GM23338 (cell line): ENCODE data around the gene CCDC122. TPM values are rescaled to one million over a fixed set of nuclear protein-coding genes. Genes with fewer than 3 reads are reported as not detected.

Experiments
- ATAC-seq: fragments of 200-7000 bp; cut with Tn5 transposase; 3 replicates; pipeline ENCODE4 v1.9.1; 2020
- DNase-seq: peaks from one replicate; pipeline ENCODE4 v3.0.0-alpha.2; 2015; ENCODE audit warnings: low spot score
- H2AFZ ChIP-seq: fragments of 200-600 bp; sonication (generic); 2 replicates; pipeline ENCODE4 v1.8.0; 2016; ENCODE audit warnings: antibody characterized with exemption, mild to moderate bottlenecking, moderate library complexity
- H3F3A ChIP-seq: fragments of 200-600 bp; sonication (generic); replicated peaks from 2 replicates; pipeline ENCODE4 v1.8.0; 2017; ENCODE audit warnings: antibody characterized with exemption, mixed run types, low read depth
- H3K27ac ChIP-seq: fragments of 200-600 bp; sonication (generic); 2 replicates; pipeline ENCODE4 v1.6.1; 2016; ENCODE audit warnings: low read depth
- H3K27me3 ChIP-seq: fragments of 200-600 bp; sonication (generic); 2 replicates; pipeline ENCODE4 v1.8.0; 2016; ENCODE audit warnings: mild to moderate bottlenecking, mixed run types, moderate library complexity; ENCODE audit not compliant: insufficient read depth
- H3K36me3 ChIP-seq: fragments of 200-600 bp; sonication (generic); 2 replicates; pipeline ENCODE4 v1.8.0; 2016; ENCODE audit warnings: mild to moderate bottlenecking; ENCODE audit not compliant: insufficient read depth
- H3K4me1 ChIP-seq: fragments of 200-600 bp; sonication (generic); 2 replicates; pipeline ENCODE4 v1.8.0; 2016; ENCODE audit warnings: mild to moderate bottlenecking, moderate library complexity; ENCODE audit not compliant: insufficient read depth
- H3K4me2 ChIP-seq: fragments of 200-600 bp; sonication (generic); 2 replicates; pipeline ENCODE4 v1.7.1; 2017; ENCODE audit warnings: mixed run types
- H3K4me3 ChIP-seq: fragments of 200-600 bp; sonication (generic); 2 replicates; pipeline ENCODE4 v1.6.1; 2016; ENCODE audit warnings: mixed run types
- H3K79me2 ChIP-seq: fragments of 200-600 bp; sonication (generic); replicated peaks from 2 replicates; pipeline ENCODE4 v1.8.0; 2017; ENCODE audit warnings: mild to moderate bottlenecking; ENCODE audit not compliant: insufficient read depth
- H3K9me2 ChIP-seq: fragments of 200-600 bp; sonication (generic); 2 replicates; pipeline ENCODE4 v1.8.0; 2017; ENCODE audit not compliant: insufficient read depth
- H4K20me1 ChIP-seq: fragments of 200-600 bp; sonication (generic); replicated peaks from 2 replicates; pipeline ENCODE4 v1.8.0; 2017; ENCODE audit warnings: mild to moderate bottlenecking; ENCODE audit not compliant: insufficient read depth
- H3K27ac Mint-ChIP-seq: 2 replicates; pipeline ENCODE4 v1.8.0; 2020; ENCODE audit warnings: inconsistent platforms, mild to moderate bottlenecking, moderate library complexity, mixed read lengths
- H3K27me3 Mint-ChIP-seq: 3 replicates; pipeline ENCODE4 v1.8.0; 2022; ENCODE audit warnings: low read depth, mild to moderate bottlenecking, moderate library complexity, mixed read lengths, inconsistent platforms; ENCODE audit not compliant: insufficient read depth, poor library complexity
- H3K36me3 Mint-ChIP-seq: 3 replicates; pipeline ENCODE4 v1.8.0; 2021; ENCODE audit warnings: low read depth, mild to moderate bottlenecking, inconsistent platforms, moderate library complexity, mixed read lengths
- H3K4me1 Mint-ChIP-seq: 3 replicates; pipeline ENCODE4 v1.8.0; 2020; ENCODE audit warnings: mild to moderate bottlenecking, inconsistent platforms, mixed read lengths
- H3K4me3 Mint-ChIP-seq: 3 replicates; pipeline ENCODE4 v1.8.0; 2021; ENCODE audit warnings: moderate library complexity, mild to moderate bottlenecking, inconsistent platforms, mixed read lengths
- H3K9me3 Mint-ChIP-seq: 3 replicates; pipeline ENCODE4 v1.8.0; 2020; ENCODE audit warnings: moderate library complexity, mild to moderate bottlenecking, inconsistent platforms, mixed read lengths
- CREB1 ChIP-seq: fragments of 250-450 bp; sonication (Bioruptor Pico); IDR thresholded peaks from 2 replicates; pipeline ENCODE4 v1.5.0; 2020; ENCODE audit warnings: low read depth, mild to moderate bottlenecking, moderate library complexity
- EZH2 ChIP-seq: fragments of 200-600 bp; sonication (generic); IDR thresholded peaks from one replicate; pipeline ENCODE4 v1.8.0; 2017; ENCODE audit warnings: antibody characterized with exemption, mild to moderate bottlenecking, low read depth; ENCODE audit not compliant: unreplicated experiment
- EZH2phosphoT487 ChIP-seq: fragments of 200-600 bp; sonication (generic); IDR thresholded peaks from one replicate; pipeline ENCODE4 v1.8.1; 2018; ENCODE audit warnings: antibody characterized with exemption; ENCODE audit not compliant: unreplicated experiment
- JUNB ChIP-seq: IDR thresholded peaks from one replicate; pipeline ENCODE4 v1.6.1; 2016; ENCODE audit warnings: antibody characterized with exemption; ENCODE audit not compliant: unreplicated experiment
- NANOG ChIP-seq: IDR thresholded peaks from 2 replicates; pipeline ENCODE4 v1.6.1; 2016; ENCODE audit warnings: antibody characterized with exemption, borderline replicate concordance
- POLR2AphosphoS5 ChIP-seq: IDR thresholded peaks from 2 replicates; pipeline ENCODE4 v1.6.1; 2016; ENCODE audit warnings: antibody characterized with exemption, low read depth
- REST ChIP-seq: IDR thresholded peaks from one replicate; pipeline ENCODE4 v1.6.1; 2018; ENCODE audit warnings: antibody characterized with exemption; ENCODE audit not compliant: unreplicated experiment
- STAT1 ChIP-seq: IDR thresholded peaks from one replicate; pipeline ENCODE4 v1.6.1; 2016; ENCODE audit warnings: antibody characterized with exemption; ENCODE audit not compliant: unreplicated experiment
- ZNF114 ChIP-seq: fragments of 250-450 bp; sonication (Bioruptor Pico); IDR thresholded peaks from 2 replicates; pipeline ENCODE4 v1.5.0; 2020; ENCODE audit warnings: mild to moderate bottlenecking, moderate library complexity
- ZNF331 ChIP-seq: fragments of 250-450 bp; sonication (Bioruptor Pico); IDR thresholded peaks from 2 replicates; pipeline ENCODE4 v1.5.0; 2020; ENCODE audit warnings: low read depth, mild to moderate bottlenecking, moderate library complexity
- polyA plus RNA-seq: library from polyadenylated mRNA; unstranded; fragments of >200 nt; fragmentation: Nextera tagmentation; extraction: Ambion mirVana; gene quantifications from 2 replicates; pipeline ENCODE4 v1.2.1, GENCODE V29; 2016
- total RNA-seq: library from RNA; depleted of rRNA; stranded (reverse); fragments of >200 nt; shearing (Covaris generic); gene quantifications from 2 replicates; pipeline ENCODE4 v1.2.3, GENCODE V29; 2014
- TF ChIP-seq, protein P1 (sequence below), 2 experiments: fragments of 200-600 bp in 1 of 2; sonication (generic) in 1 of 2; conservative IDR thresholded peaks; 2 replicates each; pipeline versions ENCODE4 v1.5.1 to v1.6.1; 2016 to 2017; ENCODE audit warnings: antibody characterized with exemption in 2 of 2, low read depth in 2 of 2, mild to moderate bottlenecking in 2 of 2, moderate library complexity in 1 of 2
- TF ChIP-seq, protein P2 (sequence below): fragments of 250-450 bp; sonication (Bioruptor Pico); IDR thresholded peaks from 2 replicates; pipeline ENCODE4 v1.5.0; 2020; ENCODE audit warnings: mild to moderate bottlenecking, moderate library complexity
- TF ChIP-seq, protein P3 (sequence below): IDR thresholded peaks from 2 replicates; pipeline ENCODE4 v1.6.1; 2016; ENCODE audit warnings: antibody characterized with exemption

CCDC122 gene
- total and polyA plus RNA-seq, 2 experiments from 2014 or later = 7.5 to 30.6 TPM

DNA sequence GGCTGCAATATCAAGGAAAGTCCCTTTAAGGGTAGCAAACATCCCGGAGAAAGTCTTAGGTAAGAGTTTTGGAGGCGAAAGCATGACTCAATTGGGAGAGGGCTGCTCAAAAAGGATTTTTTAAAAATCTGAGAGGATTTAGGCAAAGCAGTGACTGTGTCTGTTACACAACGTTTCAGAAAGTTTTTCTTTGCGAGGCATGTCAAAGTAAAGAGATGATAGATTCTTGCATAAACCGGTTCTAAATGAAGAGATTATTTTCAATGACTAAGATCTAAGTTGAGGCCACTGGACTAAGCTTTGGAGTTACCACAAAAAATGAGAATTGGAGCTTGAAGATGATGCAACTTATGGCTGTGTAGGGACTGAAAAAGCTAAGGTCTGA is 49.1 kb downstream of the CCDC122 start:
- Histone ChIP-seq H3K4me1 (no peaks in the 10 kb centered on the region), H3K4me3 (no peak overlapping the region), H3K79me2 (no peaks in the 10 kb centered on the region), H3F3A (no peaks in the 10 kb centered on the region), H3K9me2 (no peaks in the 10 kb centered on the region), H4K20me1 (no peaks in the 10 kb centered on the region), H3K36me3 (no peaks in the 10 kb centered on the region), H3K4me2 (no peak overlapping the region), H2AFZ (no peak overlapping the region), H3K27me3 (no peaks in the 10 kb centered on the region), H3K27ac (no peak overlapping the region)
- ATAC-seq (no peak), DNase-seq (no peak)
- no peaks in the 10 kb centered on the region for H3K4me1 Mint-ChIP-seq
- TF ChIP-seq CREB1 (no peak), JUNB (no peak), POLR2AphosphoS5 (no peak), NANOG (no peak), STAT1 (no peak), REST (no peak), EZH2phosphoT487 (no peak), ZNF331 (CRISPR knock-in tag) (no peak), EZH2 (no peak), ZNF114 (no peak)
- TF ChIP-seq, protein P1, sequence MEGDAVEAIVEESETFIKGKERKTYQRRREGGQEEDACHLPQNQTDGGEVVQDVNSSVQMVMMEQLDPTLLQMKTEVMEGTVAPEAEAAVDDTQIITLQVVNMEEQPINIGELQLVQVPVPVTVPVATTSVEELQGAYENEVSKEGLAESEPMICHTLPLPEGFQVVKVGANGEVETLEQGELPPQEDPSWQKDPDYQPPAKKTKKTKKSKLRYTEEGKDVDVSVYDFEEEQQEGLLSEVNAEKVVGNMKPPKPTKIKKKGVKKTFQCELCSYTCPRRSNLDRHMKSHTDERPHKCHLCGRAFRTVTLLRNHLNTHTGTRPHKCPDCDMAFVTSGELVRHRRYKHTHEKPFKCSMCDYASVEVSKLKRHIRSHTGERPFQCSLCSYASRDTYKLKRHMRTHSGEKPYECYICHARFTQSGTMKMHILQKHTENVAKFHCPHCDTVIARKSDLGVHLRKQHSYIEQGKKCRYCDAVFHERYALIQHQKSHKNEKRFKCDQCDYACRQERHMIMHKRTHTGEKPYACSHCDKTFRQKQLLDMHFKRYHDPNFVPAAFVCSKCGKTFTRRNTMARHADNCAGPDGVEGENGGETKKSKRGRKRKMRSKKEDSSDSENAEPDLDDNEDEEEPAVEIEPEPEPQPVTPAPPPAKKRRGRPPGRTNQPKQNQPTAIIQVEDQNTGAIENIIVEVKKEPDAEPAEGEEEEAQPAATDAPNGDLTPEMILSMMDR (conservative IDR thresholded peaks at IDR 0.05; ENCODE audit: low read depth in 2 of 2) = no peak
- TF ChIP-seq, protein P2, sequence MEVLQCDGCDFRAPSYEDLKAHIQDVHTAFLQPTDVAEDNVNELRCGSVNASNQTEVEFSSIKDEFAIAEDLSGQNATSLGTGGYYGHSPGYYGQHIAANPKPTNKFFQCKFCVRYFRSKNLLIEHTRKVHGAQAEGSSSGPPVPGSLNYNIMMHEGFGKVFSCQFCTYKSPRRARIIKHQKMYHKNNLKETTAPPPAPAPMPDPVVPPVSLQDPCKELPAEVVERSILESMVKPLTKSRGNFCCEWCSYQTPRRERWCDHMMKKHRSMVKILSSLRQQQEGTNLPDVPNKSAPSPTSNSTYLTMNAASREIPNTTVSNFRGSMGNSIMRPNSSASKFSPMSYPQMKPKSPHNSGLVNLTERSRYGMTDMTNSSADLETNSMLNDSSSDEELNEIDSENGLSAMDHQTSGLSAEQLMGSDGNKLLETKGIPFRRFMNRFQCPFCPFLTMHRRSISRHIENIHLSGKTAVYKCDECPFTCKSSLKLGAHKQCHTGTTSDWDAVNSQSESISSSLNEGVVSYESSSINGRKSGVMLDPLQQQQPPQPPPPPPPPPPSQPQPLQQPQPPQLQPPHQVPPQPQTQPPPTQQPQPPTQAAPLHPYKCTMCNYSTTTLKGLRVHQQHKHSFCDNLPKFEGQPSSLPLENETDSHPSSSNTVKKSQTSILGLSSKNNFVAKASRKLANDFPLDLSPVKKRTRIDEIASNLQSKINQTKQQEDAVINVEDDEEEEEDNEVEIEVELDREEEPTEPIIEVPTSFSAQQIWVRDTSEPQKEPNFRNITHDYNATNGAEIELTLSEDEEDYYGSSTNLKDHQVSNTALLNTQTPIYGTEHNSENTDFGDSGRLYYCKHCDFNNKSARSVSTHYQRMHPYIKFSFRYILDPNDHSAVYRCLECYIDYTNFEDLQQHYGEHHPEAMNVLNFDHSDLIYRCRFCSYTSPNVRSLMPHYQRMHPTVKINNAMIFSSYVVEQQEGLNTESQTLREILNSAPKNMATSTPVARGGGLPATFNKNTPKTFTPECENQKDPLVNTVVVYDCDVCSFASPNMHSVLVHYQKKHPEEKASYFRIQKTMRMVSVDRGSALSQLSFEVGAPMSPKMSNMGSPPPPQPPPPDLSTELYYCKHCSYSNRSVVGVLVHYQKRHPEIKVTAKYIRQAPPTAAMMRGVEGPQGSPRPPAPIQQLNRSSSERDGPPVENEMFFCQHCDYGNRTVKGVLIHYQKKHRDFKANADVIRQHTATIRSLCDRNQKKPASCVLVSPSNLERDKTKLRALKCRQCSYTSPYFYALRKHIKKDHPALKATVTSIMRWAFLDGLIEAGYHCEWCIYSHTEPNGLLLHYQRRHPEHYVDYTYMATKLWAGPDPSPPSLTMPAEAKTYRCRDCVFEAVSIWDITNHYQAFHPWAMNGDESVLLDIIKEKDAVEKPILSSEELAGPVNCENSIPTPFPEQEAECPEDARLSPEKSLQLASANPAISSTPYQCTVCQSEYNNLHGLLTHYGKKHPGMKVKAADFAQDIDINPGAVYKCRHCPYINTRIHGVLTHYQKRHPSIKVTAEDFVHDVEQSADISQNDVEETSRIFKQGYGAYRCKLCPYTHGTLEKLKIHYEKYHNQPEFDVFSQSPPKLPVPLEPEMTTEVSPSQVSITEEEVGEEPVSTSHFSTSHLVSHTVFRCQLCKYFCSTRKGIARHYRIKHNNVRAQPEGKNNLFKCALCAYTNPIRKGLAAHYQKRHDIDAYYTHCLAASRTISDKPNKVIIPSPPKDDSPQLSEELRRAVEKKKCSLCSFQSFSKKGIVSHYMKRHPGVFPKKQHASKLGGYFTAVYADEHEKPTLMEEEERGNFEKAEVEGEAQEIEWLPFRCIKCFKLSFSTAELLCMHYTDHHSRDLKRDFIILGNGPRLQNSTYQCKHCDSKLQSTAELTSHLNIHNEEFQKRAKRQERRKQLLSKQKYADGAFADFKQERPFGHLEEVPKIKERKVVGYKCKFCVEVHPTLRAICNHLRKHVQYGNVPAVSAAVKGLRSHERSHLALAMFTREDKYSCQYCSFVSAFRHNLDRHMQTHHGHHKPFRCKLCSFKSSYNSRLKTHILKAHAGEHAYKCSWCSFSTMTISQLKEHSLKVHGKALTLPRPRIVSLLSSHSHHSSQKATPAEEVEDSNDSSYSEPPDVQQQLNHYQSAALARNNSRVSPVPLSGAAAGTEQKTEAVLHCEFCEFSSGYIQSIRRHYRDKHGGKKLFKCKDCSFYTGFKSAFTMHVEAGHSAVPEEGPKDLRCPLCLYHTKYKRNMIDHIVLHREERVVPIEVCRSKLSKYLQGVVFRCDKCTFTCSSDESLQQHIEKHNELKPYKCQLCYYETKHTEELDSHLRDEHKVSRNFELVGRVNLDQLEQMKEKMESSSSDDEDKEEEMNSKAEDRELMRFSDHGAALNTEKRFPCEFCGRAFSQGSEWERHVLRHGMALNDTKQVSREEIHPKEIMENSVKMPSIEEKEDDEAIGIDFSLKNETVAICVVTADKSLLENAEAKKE (CRISPR knock-in tag) = no peak
- TF ChIP-seq, protein P3, sequence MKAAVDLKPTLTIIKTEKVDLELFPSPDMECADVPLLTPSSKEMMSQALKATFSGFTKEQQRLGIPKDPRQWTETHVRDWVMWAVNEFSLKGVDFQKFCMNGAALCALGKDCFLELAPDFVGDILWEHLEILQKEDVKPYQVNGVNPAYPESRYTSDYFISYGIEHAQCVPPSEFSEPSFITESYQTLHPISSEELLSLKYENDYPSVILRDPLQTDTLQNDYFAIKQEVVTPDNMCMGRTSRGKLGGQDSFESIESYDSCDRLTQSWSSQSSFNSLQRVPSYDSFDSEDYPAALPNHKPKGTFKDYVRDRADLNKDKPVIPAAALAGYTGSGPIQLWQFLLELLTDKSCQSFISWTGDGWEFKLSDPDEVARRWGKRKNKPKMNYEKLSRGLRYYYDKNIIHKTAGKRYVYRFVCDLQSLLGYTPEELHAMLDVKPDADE = no peak
- H3K27me3 Mint-ChIP-seq = peaks cover 2% of the 10 kb centered on the region
- H3K27ac Mint-ChIP-seq = no peak overlapping the region
- no peak overlapping the region for H3K4me3 Mint-ChIP-seq
- H3K9me3 Mint-ChIP-seq = no peaks in the 10 kb centered on the region
- no peaks in the 10 kb centered on the region for H3K36me3 Mint-ChIP-seq
